ENCODE measurements around the gene ADCK1.

DNA sequence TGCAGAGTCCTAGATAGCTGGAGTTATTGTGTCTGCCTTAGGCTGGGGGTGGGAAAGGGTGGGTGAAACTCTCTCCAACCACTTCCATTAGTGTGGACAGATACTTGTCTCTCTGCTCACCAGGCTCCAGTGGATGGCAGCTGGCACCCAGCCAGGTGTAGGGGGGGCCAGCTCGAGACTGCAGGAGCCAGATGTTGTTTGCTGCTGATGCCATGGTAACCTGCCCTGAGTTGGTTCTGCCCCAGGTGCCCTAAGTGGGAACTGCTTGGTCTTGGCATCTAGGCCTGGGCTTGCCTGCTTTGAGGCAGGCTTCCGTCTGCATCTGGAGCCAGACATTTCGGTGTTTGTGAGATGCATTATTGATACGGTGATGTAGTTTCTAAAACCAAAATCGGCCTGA lies 82.2 kb downstream of the ADCK1 start:
- TF ChIP-seq, protein P1, sequence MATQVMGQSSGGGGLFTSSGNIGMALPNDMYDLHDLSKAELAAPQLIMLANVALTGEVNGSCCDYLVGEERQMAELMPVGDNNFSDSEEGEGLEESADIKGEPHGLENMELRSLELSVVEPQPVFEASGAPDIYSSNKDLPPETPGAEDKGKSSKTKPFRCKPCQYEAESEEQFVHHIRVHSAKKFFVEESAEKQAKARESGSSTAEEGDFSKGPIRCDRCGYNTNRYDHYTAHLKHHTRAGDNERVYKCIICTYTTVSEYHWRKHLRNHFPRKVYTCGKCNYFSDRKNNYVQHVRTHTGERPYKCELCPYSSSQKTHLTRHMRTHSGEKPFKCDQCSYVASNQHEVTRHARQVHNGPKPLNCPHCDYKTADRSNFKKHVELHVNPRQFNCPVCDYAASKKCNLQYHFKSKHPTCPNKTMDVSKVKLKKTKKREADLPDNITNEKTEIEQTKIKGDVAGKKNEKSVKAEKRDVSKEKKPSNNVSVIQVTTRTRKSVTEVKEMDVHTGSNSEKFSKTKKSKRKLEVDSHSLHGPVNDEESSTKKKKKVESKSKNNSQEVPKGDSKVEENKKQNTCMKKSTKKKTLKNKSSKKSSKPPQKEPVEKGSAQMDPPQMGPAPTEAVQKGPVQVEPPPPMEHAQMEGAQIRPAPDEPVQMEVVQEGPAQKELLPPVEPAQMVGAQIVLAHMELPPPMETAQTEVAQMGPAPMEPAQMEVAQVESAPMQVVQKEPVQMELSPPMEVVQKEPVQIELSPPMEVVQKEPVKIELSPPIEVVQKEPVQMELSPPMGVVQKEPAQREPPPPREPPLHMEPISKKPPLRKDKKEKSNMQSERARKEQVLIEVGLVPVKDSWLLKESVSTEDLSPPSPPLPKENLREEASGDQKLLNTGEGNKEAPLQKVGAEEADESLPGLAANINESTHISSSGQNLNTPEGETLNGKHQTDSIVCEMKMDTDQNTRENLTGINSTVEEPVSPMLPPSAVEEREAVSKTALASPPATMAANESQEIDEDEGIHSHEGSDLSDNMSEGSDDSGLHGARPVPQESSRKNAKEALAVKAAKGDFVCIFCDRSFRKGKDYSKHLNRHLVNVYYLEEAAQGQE (IDR thresholded peaks at IDR 0.05; ENCODE audit: unreplicated experiment), result no peak
- TF ChIP-seq ZNF114 (CRISPR knock-in tag; IDR thresholded peaks at IDR 0.05) (no peak), CREB1 (CRISPR knock-in tag; IDR thresholded peaks at IDR 0.05; ENCODE audit: low read depth) (no peak), POLR2AphosphoS5 (IDR thresholded peaks at IDR 0.05; ENCODE audit: low read depth) (no peak), EZH2phosphoT487 (IDR thresholded peaks at IDR 0.05; ENCODE audit: unreplicated experiment) (no peak)
- TF ChIP-seq, protein P2, sequence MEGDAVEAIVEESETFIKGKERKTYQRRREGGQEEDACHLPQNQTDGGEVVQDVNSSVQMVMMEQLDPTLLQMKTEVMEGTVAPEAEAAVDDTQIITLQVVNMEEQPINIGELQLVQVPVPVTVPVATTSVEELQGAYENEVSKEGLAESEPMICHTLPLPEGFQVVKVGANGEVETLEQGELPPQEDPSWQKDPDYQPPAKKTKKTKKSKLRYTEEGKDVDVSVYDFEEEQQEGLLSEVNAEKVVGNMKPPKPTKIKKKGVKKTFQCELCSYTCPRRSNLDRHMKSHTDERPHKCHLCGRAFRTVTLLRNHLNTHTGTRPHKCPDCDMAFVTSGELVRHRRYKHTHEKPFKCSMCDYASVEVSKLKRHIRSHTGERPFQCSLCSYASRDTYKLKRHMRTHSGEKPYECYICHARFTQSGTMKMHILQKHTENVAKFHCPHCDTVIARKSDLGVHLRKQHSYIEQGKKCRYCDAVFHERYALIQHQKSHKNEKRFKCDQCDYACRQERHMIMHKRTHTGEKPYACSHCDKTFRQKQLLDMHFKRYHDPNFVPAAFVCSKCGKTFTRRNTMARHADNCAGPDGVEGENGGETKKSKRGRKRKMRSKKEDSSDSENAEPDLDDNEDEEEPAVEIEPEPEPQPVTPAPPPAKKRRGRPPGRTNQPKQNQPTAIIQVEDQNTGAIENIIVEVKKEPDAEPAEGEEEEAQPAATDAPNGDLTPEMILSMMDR (conservative IDR thresholded peaks at IDR 0.05; ENCODE audit: low read depth in 2 of 2), result no peak
